K562 (cell line): ENCODE results near the gene MB21D2. TPM values are rescaled to one million over a fixed set of nuclear protein-coding genes. Genes with fewer than 3 reads are reported as not detected.

Source experiments
- ATAC-seq: fragments of 200-7000 bp; cut with Tn5 transposase; 3 replicates; pipeline ENCODE4 v1.9.1; 2020; ENCODE audit warnings: moderate library complexity
- BruUV-seq: library from RNA; stranded (reverse); fragments of 400-500 nt; replicated peaks from 2 replicates; lab custom pipeline; 2021; lab: Mats Ljungman, UMichigan
- CTCF ChIA-PET: fragments of 300-600 bp; formaldehyde crosslinking; extraction: SDS; loops from one replicate; lab custom pipeline; 2021; ENCODE audit warnings: low intra/inter-chr PET ratio; lab: Yijun Ruan, JAX
- POLR2A ChIA-PET: fragments of 300-600, 350-650 bp; sonication (Branson Sonifier 250); formaldehyde crosslinking; extraction: SDS; loops from one replicate; lab custom pipeline; 2021; ENCODE audit warnings: antibody characterized with exemption, inconsistent platforms; lab: Yijun Ruan, JAX
- DNase-seq, 4 experiments: peaks; one replicate each; pipeline versions ENCODE4 v3.0.0 to v3.0.0-alpha.2; 2011 to 2018; ENCODE audit warnings: low spot score in 3 of 4, mixed read lengths in 3 of 4; ENCODE audit errors: extremely low read depth in 1 of 4
- FAIRE-seq: peaks from 2 replicates; lab custom pipeline; 2011; peaks lifted over from hg19 to GRCh38; lab: Jason Lieb, UNC
- H2AFZ ChIP-seq: 2 replicates; pipeline ENCODE4 v1.6.0; 2011; ENCODE audit warnings: low read depth, low read length, control low read depth, inconsistent platforms
- H3K27ac ChIP-seq: fragments of 200-600 bp; 3 replicates; pipeline ENCODE4 v1.8.0; 2011; ENCODE audit warnings: low read depth, mild to moderate bottlenecking, control low read depth, inconsistent platforms, low read length, moderate library complexity, mixed read lengths; ENCODE audit errors: extremely low read depth
- H3K27me3 ChIP-seq, 2 experiments: fragments of 300-600 bp in 1 of 2; 2 replicates in 1 of 2; 3 replicates in 1 of 2; pipeline versions ENCODE4 v1.6.0 to v1.8.0; 2011; ENCODE audit warnings: inconsistent platforms in 2 of 2, low read length in 2 of 2, mild to moderate bottlenecking in 1 of 2, mixed read lengths in 1 of 2, moderate library complexity in 1 of 2; ENCODE audit not compliant: control insufficient read depth in 2 of 2, insufficient read depth in 2 of 2
- H3K36me3 ChIP-seq: fragments of 300-600 bp; 3 replicates; pipeline ENCODE4 v1.8.0; 2011; ENCODE audit warnings: mild to moderate bottlenecking, low read length, inconsistent platforms; ENCODE audit not compliant: control insufficient read depth, insufficient read depth
- H3K4me1 ChIP-seq, 2 experiments: fragments of 200-600 bp in 1 of 2; replicated peaks in 1 of 2; 2 replicates in 1 of 2; 3 replicates in 1 of 2; pipeline versions ENCODE4 v1.5.1 to v1.8.0; 2011; ENCODE audit warnings: inconsistent platforms in 2 of 2, low read length in 2 of 2, mild to moderate bottlenecking in 1 of 2, mixed read lengths in 1 of 2, moderate library complexity in 1 of 2; ENCODE audit not compliant: control insufficient read depth in 2 of 2, insufficient read depth in 2 of 2
- H3K4me2 ChIP-seq: 2 replicates; pipeline ENCODE4 v1.6.1; 2011; ENCODE audit warnings: low read length, control low read depth, inconsistent platforms, mixed read lengths; ENCODE audit not compliant: insufficient read depth
- H3K4me3 ChIP-seq: fragments of 200-600 bp; sonication (generic), shearing (Covaris generic); 2 replicates; pipeline ENCODE4 v1.5.1; 2016; ENCODE audit warnings: control low read depth, inconsistent platforms
- H3K79me2 ChIP-seq: fragments of 200-600 bp; 3 replicates; pipeline ENCODE4 v1.8.0; 2011; ENCODE audit warnings: low read length, inconsistent platforms; ENCODE audit not compliant: control insufficient read depth, insufficient read depth
- H3K9ac ChIP-seq, 2 experiments: 2 replicates each; pipeline versions ENCODE4 v1.6.0 to v1.6.1; 2011; ENCODE audit warnings: low read depth in 2 of 2, low read length in 2 of 2, control low read depth in 1 of 2, inconsistent platforms in 1 of 2, mild to moderate bottlenecking in 1 of 2, mixed read lengths in 1 of 2; ENCODE audit not compliant: insufficient read depth in 1 of 2
- H3K9me1 ChIP-seq: one replicate; pipeline ENCODE4 v1.6.0; 2011; ENCODE audit warnings: inconsistent platforms, mild to moderate bottlenecking, low read length, moderate library complexity; ENCODE audit not compliant: control insufficient read depth, insufficient read depth
- H3K9me3 ChIP-seq: replicated peaks from 2 replicates; pipeline ENCODE4 v1.5.1; 2011; ENCODE audit warnings: low read depth, low read length, inconsistent platforms; ENCODE audit not compliant: control insufficient read depth, insufficient read depth
- H4K20me1 ChIP-seq: replicated peaks from 2 replicates; pipeline ENCODE4 v1.6.1; 2011; ENCODE audit warnings: low read length, inconsistent platforms, mixed read lengths; ENCODE audit not compliant: control insufficient read depth, insufficient read depth
- CBX3 ChIP-seq, 2 experiments: IDR thresholded peaks; 1 replicate in 1 of 2; 2 replicates in 1 of 2; pipeline ENCODE4 v1.6.1; 2012; ENCODE audit warnings: inconsistent platforms in 2 of 2, low read length in 2 of 2, borderline replicate concordance in 1 of 2, control low read depth in 1 of 2
- ETV5 ChIP-seq: sonication (generic); formaldehyde crosslinking; IDR thresholded peaks from 2 replicates; pipeline ENCODE4 v1.4.0; 2020; ENCODE audit warnings: low read depth, mild to moderate bottlenecking, missing genetic modification reagents
- HDAC3 ChIP-seq: fragments of 450-650 bp; IDR thresholded peaks from 2 replicates; pipeline ENCODE4 v1.6.1; 2018; ENCODE audit warnings: borderline replicate concordance, mild to moderate bottlenecking, moderate library complexity; ENCODE audit not compliant: partially characterized antibody
- KDM2B ChIP-seq: fragments of 250-450 bp; sonication (Bioruptor Pico); IDR thresholded peaks from 2 replicates; pipeline ENCODE4 v1.8.0; 2021; ENCODE audit warnings: mild to moderate bottlenecking, moderate library complexity
- MYC ChIP-seq, 2 experiments: fragments of 250-450 bp in 1 of 2; sonication (Bioruptor Pico) in 1 of 2; IDR thresholded peaks; 2 replicates each; pipeline versions ENCODE4 v1.5.1 to v1.6.1; 2012 to 2021; ENCODE audit warnings: low read depth in 2 of 2, borderline replicate concordance in 1 of 2, improper control_type of control experiment in 1 of 2, low read length in 1 of 2, mild to moderate bottlenecking in 1 of 2, moderate library complexity in 1 of 2
- RBFOX2 ChIP-seq: fragments of 200-400 bp; formaldehyde crosslinking; IDR thresholded peaks from 2 replicates; pipeline ENCODE4 v1.6.1; 2017; ENCODE audit warnings: low read depth, mild to moderate bottlenecking, low read length, moderate library complexity
- STAG1 ChIP-seq: sonication (generic); formaldehyde crosslinking; IDR thresholded peaks from 2 replicates; pipeline ENCODE4 v1.5.0; 2020; ENCODE audit warnings: missing genetic modification reagents, borderline replicate concordance
- WGBS: fragments of 100-300 bp; shearing (Covaris generic); methylation state at CpG from one replicate; pipeline ENCODE4 v1.1.6; 2016; ENCODE audit warnings: low coverage, mixed read lengths; ENCODE audit not compliant: insufficient coverage; ENCODE audit errors: missing lambda C conversion rate; 5-methylcytosine and 5-hydroxymethylcytosine counted together
- in situ Hi-C: fragments of 300-500 bp; cut with MboI; formaldehyde crosslinking; loops from 4 replicates; pipeline ENCODE4 v1.15.0; 2018; ENCODE audit warnings: inconsistent platforms, mixed read lengths
- intact Hi-C: fragments of 100-400 bp; cut with micrococcal nuclease; formaldehyde crosslinking; loops from 2 replicates; pipeline ENCODE4 v1.14.2; 2022
- polyA plus RNA-seq, 8 experiments: library from polyadenylated mRNA; depleted of rRNA in 4 of 8; stranded (reverse) in 5 of 8; unstranded in 3 of 8; fragments of >200 nt; fragmentation: Nextera tagmentation in 2 of 8; fragmentation: Illumina TruSeq in 1 of 8; extraction: Ambion mirVana in 2 of 8; extraction: Trizol in 1 of 8; gene quantifications; 2 replicates each; pipeline versions ENCODE4 v1.2.1 to v1.2.3, GENCODE V29; 2011 to 2014; ENCODE audit warnings: inconsistent platforms in 1 of 8, missing spikeins in 1 of 8
- total RNA-seq, 7 experiments: library from RNA; depleted of rRNA in 6 of 7; stranded (reverse); fragments of >200 nt in 6 of 7; fragmentation: Illumina TruSeq in 2 of 7; extraction: Trizol in 2 of 7; gene quantifications; 2 replicates each; pipeline versions ENCODE4 v1.2.1 to v1.2.3, GENCODE V29; 2011 to 2021; ENCODE audit warnings: low replicate concordance in 1 of 7
- TF ChIP-seq, protein P1 (sequence below): fragments of 450-650 bp; formaldehyde crosslinking; IDR thresholded peaks from 2 replicates; pipeline ENCODE4 v1.4.0; 2022; ENCODE audit warnings: mild to moderate bottlenecking, moderate library complexity
- TF ChIP-seq, protein P2 (sequence below): fragments of 450-650 bp; IDR thresholded peaks from 2 replicates; pipeline ENCODE4 v1.6.1; 2016; ENCODE audit warnings: antibody characterized with exemption
- TF ChIP-seq, protein P3 (sequence below), 2 experiments: fragments of 450-650 bp; IDR thresholded peaks; 2 replicates each; pipeline ENCODE4 v1.6.1; 2016
- TF ChIP-seq, protein P4 (sequence below), 2 experiments: fragments of 450-650 bp; conservative IDR thresholded peaks; 2 replicates each; pipeline ENCODE4 v1.6.1; 2017; ENCODE audit warnings: mild to moderate bottlenecking in 2 of 2, moderate library complexity in 2 of 2
- TF ChIP-seq, protein P5 (sequence below): fragments of 250-450 bp; sonication (Bioruptor Pico); IDR thresholded peaks from 2 replicates; pipeline ENCODE4 v1.9.0; 2021; ENCODE audit warnings: mild to moderate bottlenecking, inconsistent platforms

MB21D2 gene
- total and polyA plus RNA-seq, 9 of the 15 experiments (the other 6 are each of a cell fraction or from before 2014, with no cell fraction given) = 0.01 TPM; not detected in 8

DNA sequence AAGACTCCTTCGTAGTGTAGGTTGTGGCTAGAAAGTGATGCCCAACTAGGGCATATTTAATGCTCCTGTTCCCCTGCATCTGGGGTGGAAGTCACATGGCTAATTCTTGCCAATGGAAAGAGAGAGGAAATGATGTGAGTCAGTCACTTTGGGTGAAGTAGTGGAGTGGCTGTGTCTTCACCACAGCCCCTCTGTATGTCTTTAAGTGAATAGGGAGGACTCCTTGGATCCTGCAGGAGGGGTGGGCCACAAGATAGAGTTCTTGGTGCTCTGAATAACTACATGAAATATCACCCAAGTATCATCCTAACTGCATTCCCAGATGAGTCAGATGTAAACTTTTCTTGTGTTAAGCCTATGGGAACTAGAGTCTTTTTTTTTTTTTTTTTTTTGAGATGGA is 17.8 kb upstream of the MB21D2 start:
- Histone ChIP-seq H3K4me3 (no peak overlapping the region), H3K9ac (no peak overlapping the region), H3K27me3 (no peaks in the 10 kb centered on the region), H4K20me1 (no peaks in the 10 kb centered on the region), H3K4me1 (no peaks in the 10 kb centered on the region), H3K36me3 (no peaks in the 10 kb centered on the region)
- intact Hi-C loops = no loop called here
- POLR2A ChIA-PET = no interaction called here
- no TSS peak for BruUV-seq
- TF ChIP-seq, protein P1, sequence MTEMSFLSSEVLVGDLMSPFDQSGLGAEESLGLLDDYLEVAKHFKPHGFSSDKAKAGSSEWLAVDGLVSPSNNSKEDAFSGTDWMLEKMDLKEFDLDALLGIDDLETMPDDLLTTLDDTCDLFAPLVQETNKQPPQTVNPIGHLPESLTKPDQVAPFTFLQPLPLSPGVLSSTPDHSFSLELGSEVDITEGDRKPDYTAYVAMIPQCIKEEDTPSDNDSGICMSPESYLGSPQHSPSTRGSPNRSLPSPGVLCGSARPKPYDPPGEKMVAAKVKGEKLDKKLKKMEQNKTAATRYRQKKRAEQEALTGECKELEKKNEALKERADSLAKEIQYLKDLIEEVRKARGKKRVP (CRISPR knock-in tag) = no peak
- TF ChIP-seq, protein P2, sequence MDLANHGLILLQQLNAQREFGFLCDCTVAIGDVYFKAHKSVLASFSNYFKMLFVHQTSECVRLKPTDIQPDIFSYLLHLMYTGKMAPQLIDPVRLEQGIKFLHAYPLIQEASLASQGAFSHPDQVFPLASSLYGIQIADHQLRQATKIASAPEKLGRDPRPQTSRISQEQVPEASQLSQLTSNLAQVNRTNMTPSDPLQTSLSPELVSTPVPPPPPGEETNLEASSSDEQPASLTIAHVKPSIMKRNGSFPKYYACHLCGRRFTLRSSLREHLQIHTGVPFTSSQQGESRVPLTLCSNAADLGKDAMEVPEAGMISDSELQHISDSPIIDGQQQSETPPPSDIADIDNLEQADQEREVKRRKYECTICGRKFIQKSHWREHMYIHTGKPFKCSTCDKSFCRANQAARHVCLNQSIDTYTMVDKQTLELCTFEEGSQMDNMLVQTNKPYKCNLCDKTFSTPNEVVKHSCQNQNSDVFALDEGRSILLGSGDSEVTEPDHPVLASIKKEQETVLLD = no peak
- no peak for TF ChIP-seq ETV5
- no peak for TF ChIP-seq RBFOX2
- TF ChIP-seq, protein P3, sequence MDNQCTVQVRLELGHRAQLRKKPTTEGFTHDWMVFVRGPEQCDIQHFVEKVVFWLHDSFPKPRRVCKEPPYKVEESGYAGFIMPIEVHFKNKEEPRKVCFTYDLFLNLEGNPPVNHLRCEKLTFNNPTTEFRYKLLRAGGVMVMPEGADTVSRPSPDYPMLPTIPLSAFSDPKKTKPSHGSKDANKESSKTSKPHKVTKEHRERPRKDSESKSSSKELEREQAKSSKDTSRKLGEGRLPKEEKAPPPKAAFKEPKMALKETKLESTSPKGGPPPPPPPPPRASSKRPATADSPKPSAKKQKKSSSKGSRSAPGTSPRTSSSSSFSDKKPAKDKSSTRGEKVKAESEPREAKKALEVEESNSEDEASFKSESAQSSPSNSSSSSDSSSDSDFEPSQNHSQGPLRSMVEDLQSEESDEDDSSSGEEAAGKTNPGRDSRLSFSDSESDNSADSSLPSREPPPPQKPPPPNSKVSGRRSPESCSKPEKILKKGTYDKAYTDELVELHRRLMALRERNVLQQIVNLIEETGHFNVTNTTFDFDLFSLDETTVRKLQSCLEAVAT (IDR thresholded peaks at IDR 0.05) = no peak
- no peak for TF ChIP-seq CBX3 (IDR thresholded peaks at IDR 0.05; ENCODE audit: borderline replicate concordance in 1 of 2, low read length in 2 of 2)
- TF ChIP-seq, protein P4, sequence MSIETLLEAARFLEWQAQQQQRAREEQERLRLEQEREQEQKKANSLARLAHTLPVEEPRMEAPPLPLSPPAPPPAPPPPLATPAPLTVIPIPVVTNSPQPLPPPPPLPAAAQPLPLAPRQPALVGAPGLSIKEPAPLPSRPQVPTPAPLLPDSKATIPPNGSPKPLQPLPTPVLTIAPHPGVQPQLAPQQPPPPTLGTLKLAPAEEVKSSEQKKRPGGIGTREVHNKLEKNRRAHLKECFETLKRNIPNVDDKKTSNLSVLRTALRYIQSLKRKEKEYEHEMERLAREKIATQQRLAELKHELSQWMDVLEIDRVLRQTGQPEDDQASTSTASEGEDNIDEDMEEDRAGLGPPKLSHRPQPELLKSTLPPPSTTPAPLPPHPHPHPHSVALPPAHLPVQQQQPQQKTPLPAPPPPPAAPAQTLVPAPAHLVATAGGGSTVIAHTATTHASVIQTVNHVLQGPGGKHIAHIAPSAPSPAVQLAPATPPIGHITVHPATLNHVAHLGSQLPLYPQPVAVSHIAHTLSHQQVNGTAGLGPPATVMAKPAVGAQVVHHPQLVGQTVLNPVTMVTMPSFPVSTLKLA (conservative IDR thresholded peaks at IDR 0.05) = no peak
- no peak for TF ChIP-seq HDAC3
- TF ChIP-seq MYC (IDR thresholded peaks at IDR 0.05; ENCODE audit: low read depth, low read length) = no peak
- TF ChIP-seq MYC (CRISPR knock-in tag; IDR thresholded peaks at IDR 0.05; ENCODE audit: borderline replicate concordance, low read depth) = no peak
- TF ChIP-seq STAG1 (CRISPR knock-in tag) = no peak
- TF ChIP-seq, protein P5, sequence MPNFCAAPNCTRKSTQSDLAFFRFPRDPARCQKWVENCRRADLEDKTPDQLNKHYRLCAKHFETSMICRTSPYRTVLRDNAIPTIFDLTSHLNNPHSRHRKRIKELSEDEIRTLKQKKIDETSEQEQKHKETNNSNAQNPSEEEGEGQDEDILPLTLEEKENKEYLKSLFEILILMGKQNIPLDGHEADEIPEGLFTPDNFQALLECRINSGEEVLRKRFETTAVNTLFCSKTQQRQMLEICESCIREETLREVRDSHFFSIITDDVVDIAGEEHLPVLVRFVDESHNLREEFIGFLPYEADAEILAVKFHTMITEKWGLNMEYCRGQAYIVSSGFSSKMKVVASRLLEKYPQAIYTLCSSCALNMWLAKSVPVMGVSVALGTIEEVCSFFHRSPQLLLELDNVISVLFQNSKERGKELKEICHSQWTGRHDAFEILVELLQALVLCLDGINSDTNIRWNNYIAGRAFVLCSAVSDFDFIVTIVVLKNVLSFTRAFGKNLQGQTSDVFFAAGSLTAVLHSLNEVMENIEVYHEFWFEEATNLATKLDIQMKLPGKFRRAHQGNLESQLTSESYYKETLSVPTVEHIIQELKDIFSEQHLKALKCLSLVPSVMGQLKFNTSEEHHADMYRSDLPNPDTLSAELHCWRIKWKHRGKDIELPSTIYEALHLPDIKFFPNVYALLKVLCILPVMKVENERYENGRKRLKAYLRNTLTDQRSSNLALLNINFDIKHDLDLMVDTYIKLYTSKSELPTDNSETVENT (CRISPR knock-in tag) = no peak
- TF ChIP-seq KDM2B (CRISPR knock-in tag) = no peak
- TF ChIP-seq, all 486 proteins: peak for 0
- DNase-seq = no peak
- Histone ChIP-seq H3K9me1 (no peaks in the 10 kb centered on the region), H3K9me3 (no peaks in the 10 kb centered on the region), H3K4me2 (no peak overlapping the region), H3K79me2 (no peaks in the 10 kb centered on the region), H3K27ac (no peak overlapping the region), H2AFZ (no peak overlapping the region)
- no peak for FAIRE-seq
- in situ Hi-C loops = no loop called here
- WGBS = 0% methylated on average over 1 of the region's 1 CpG
- no peak for ATAC-seq
- CTCF ChIA-PET = no interaction called here
